GM12801 (cell line): ENCODE measurements around the gene DAAM1.

ENCODE experiments used
- CTCF ChIP-seq: IDR thresholded peaks from one replicate; pipeline ENCODE4 v1.5.1; 2011; ENCODE audit warnings: control low read depth; ENCODE audit not compliant: insufficient read length; ENCODE audit errors: extremely low read depth

Gene DAAM1

GRCh38 chr14:59254911-59255545, 66.6 kb downstream of the DAAM1 start:
- TF ChIP-seq CTCF: no peak

- no peak for TF ChIP-seq CTCF
These were observed 67.9 kb downstream of the DAAM1 start for GRCh38 chr14:59256331-59256730.

DNA sequence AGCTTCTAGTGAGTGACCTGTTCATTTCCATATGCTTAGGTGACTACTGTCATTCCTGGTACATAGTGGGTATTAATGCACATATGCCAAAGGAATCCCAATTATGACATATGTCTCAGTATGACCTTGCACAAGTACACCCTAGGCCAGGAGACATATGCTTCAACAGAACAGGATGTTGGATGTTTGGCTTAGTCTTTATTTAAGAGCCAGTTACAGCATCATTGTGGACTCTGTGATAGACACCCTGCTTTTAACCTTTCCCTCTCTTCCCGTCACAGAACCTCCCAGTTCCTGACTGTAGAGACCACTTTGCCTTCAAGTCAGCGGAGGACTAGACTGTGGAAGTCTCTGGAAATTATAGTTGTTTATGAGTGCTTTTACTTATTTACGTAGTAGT, 72.9 kb downstream of the DAAM1 start:
- no peak for TF ChIP-seq CTCF

- no peak for TF ChIP-seq CTCF
These were observed 74.4 kb downstream of the DAAM1 start for GRCh38 chr14:59262717-59263454.

DNA sequence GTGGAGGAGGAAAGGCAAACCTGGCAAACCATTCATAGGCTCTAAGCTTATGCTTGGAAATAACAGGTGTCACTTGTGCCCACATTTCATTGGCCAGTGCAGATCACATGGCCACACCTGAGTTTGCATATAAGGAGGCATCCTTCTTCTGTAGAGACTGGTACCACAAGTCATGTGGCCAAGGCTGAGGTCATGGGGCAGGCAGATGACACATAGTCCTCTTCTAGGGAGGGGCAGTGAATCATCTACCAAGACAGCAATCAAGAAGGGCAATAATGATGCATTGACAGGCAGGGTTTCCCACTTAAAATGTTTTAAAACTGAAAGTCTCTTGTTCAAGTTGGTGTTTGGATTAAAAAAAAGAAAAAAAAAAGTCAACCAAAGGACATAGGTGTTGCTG, 77.3 kb downstream of the DAAM1 start:
- TF ChIP-seq CTCF: no peak

DNA sequence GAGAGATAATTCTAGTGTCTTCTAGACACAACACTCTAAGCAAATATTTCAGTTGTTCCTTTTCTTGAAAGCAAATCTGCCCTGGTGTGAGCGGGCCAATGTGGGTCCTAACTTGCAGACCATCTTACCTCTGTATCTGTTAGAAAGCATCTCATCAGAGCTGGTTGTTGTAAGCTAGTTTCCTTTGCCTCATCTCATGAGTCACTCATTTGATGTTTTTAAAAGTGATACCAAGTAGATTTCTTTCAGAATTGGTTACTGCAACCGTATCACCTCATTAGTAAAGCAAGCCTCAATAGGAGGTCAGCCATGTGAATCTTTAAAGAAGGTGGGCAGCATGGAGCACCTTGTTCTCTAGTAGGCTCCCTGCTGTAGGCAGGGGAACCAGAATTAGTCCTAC, 78.6 kb downstream of the DAAM1 start:
- no peak for TF ChIP-seq CTCF

DNA sequence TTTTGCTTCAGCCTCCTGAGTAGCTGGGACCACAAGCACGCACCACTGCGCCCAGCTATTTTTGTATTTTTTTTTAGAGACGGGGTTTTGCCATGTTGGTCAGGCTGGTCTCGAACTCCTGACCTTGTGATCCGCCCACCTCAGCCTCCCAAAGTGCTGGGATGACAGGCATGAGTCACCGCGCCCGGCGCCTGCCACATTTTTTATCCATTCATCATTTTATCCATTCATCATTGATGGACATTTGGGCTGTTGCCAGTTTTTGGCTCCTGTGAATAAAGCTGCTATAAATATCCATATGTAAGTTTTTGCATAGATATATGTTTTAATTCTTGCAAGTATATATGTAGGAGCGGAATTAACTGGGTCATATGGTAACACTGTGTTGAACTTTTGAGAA, 79.5 kb downstream of the DAAM1 start:
- no peak for TF ChIP-seq CTCF
